Smooth muscle cell (in vitro differentiated cells): ENCODE measurements around the gene EXOC3L4. TPM values are rescaled to one million over a fixed set of nuclear protein-coding genes. Genes with fewer than 3 reads are reported as not detected.

Experiments used
- DNase-seq: peaks from one replicate; lab custom pipeline; 2025; ENCODE audit not compliant: unreplicated experiment; lab: John Stamatoyannopoulos, UW
- H2AFZ ChIP-seq: fragments of 200-600 bp; sonication (generic); 2 replicates; pipeline ENCODE4 v1.6.0; 2016; ENCODE audit warnings: antibody characterized with exemption, low read depth, mild to moderate bottlenecking
- H3F3A ChIP-seq: fragments of 200-600 bp; sonication (generic); 2 replicates; pipeline ENCODE4 v1.6.0; 2017; ENCODE audit warnings: antibody characterized with exemption, low read depth
- H3K27ac ChIP-seq: fragments of 200-600 bp; sonication (generic); 2 replicates; pipeline ENCODE4 v1.5.1; 2016; ENCODE audit warnings: low read depth, mild to moderate bottlenecking
- H3K27me3 ChIP-seq: fragments of 200-600 bp; sonication (generic); 2 replicates; pipeline ENCODE4 v1.6.1; 2016; ENCODE audit warnings: low read depth, mild to moderate bottlenecking
- H3K36me3 ChIP-seq: fragments of 200-600 bp; sonication (generic); 2 replicates; pipeline ENCODE4 v1.5.1; 2016; ENCODE audit warnings: low read depth
- H3K4me1 ChIP-seq: fragments of 200-600 bp; sonication (generic); 2 replicates; pipeline ENCODE4 v1.5.1; 2016; ENCODE audit warnings: low read depth
- H3K4me2 ChIP-seq: fragments of 200-600 bp; sonication (generic); 2 replicates; pipeline ENCODE4 v1.6.0; 2016; ENCODE audit warnings: mild to moderate bottlenecking
- H3K4me3 ChIP-seq: fragments of 200-600 bp; sonication (generic); 2 replicates; pipeline ENCODE4 v1.5.1; 2016; ENCODE audit warnings: mild to moderate bottlenecking
- H3K79me2 ChIP-seq: fragments of 200-600 bp; sonication (generic); 2 replicates; pipeline ENCODE4 v1.6.0; 2016; ENCODE audit warnings: low read depth, mild to moderate bottlenecking
- H3K9ac ChIP-seq: fragments of 200-600 bp; sonication (generic); 2 replicates; pipeline ENCODE4 v1.6.0; 2016; ENCODE audit warnings: low read depth
- H3K9me3 ChIP-seq: fragments of 200-600 bp; sonication (generic); replicated peaks from 2 replicates; pipeline ENCODE4 v1.5.1; 2016; ENCODE audit warnings: low read depth
- H4K20me1 ChIP-seq: fragments of 200-600 bp; sonication (generic); 2 replicates; pipeline ENCODE4 v1.6.0; 2016; ENCODE audit warnings: low read depth
- CTCF ChIP-seq: fragments of 200-600 bp; sonication (generic); IDR thresholded peaks from 2 replicates; pipeline ENCODE4 v1.5.1; 2017; ENCODE audit warnings: borderline replicate concordance, mild to moderate bottlenecking, antibody characterized with exemption; ENCODE audit not compliant: insufficient read depth, poor library complexity, severe bottlenecking
- WGBS: methylation state at CpG from one replicate; pipeline ENCODE4 v1.1.7; 2016; ENCODE audit warnings: low lambda C conversion rate; 5-methylcytosine and 5-hydroxymethylcytosine counted together
- polyA plus RNA-seq: library from polyadenylated mRNA; unstranded; fragments of >200 nt; fragmentation: Nextera tagmentation; extraction: Ambion mirVana; gene quantifications from 2 replicates; pipeline ENCODE4 v1.2.1, GENCODE V29; 2016
- total RNA-seq: library from RNA; depleted of rRNA; stranded (reverse); fragments of >200 nt; gene quantifications from 2 replicates; pipeline ENCODE4 v1.2.3, GENCODE V29; 2014

EXOC3L4 gene
- total and polyA plus RNA-seq, 2 experiments from 2014 or later = not detected

GRCh38 chr14:103131580-103131979 is 37.1 kb downstream of the EXOC3L4 start:
- TF ChIP-seq CTCF = no peak

GRCh38 chr14:103132381-103133209 is 38.1 kb downstream of the EXOC3L4 start:
- H3K4me3 ChIP-seq = no peak overlapping the region
- peaks cover 6% of the 10 kb centered on the region for H3K4me1 ChIP-seq
- no peak overlapping the region for H3K9ac ChIP-seq
- no peaks in the 10 kb centered on the region for H3K36me3 ChIP-seq
- H3K4me2 ChIP-seq = no peak overlapping the region
- no peaks in the 10 kb centered on the region for H3K9me3 ChIP-seq
- H3K27ac ChIP-seq = no peak overlapping the region
- TF ChIP-seq CTCF = no peak
- no peak overlapping the region for H2AFZ ChIP-seq
- DNase-seq = no peak
- H3K79me2 ChIP-seq = no peaks in the 10 kb centered on the region
- WGBS = 85% methylated on average over 39 of the region's 39 CpGs
- peaks cover 17% of the 10 kb centered on the region for H3F3A ChIP-seq
- H3K27me3 ChIP-seq = no peaks in the 10 kb centered on the region
- peaks cover 21% of the 10 kb centered on the region for H4K20me1 ChIP-seq

More at GRCh38 chr14:103131580-103131979, 37.1 kb downstream of the EXOC3L4 start:
- DNase-seq = no peak
- no peaks in the 10 kb centered on the region for H3K79me2 ChIP-seq
- no peaks in the 10 kb centered on the region for H3K9me3 ChIP-seq
- H3K4me3 ChIP-seq = no peak overlapping the region
- H2AFZ ChIP-seq = no peak overlapping the region
- H3K4me2 ChIP-seq = no peak overlapping the region
- 97% methylated on average over 9 of the region's 9 CpGs for WGBS
- H4K20me1 ChIP-seq = peaks cover 28% of the 10 kb centered on the region
- H3K9ac ChIP-seq = no peak overlapping the region
- H3K27ac ChIP-seq = no peak overlapping the region
- H3K36me3 ChIP-seq = no peaks in the 10 kb centered on the region
- peaks cover 13% of the 10 kb centered on the region for H3F3A ChIP-seq
- H3K4me1 ChIP-seq = peaks cover 3% of the 10 kb centered on the region
- no peaks in the 10 kb centered on the region for H3K27me3 ChIP-seq

GRCh38 chr14:103133210-103134140 is 39.0 kb downstream of the EXOC3L4 start:
- Histone ChIP-seq H3K36me3 (no peaks in the 10 kb centered on the region), H3K27ac (no peak overlapping the region), H3K4me1 (peaks cover 10% of the 10 kb centered on the region), H3K4me2 (no peak overlapping the region), H3K4me3 (no peak overlapping the region), H3K27me3 (no peaks in the 10 kb centered on the region), H3K9me3 (no peaks in the 10 kb centered on the region), H3K79me2 (no peaks in the 10 kb centered on the region), H4K20me1 (peaks cover 12% of the 10 kb centered on the region), H2AFZ (no peak overlapping the region), H3K9ac (no peak overlapping the region), H3F3A (peaks cover 21% of the 10 kb centered on the region)
- no peak for TF ChIP-seq CTCF
- WGBS = 97% methylated on average over 22 of the region's 25 CpGs
- no peak for DNase-seq
